ENCODE measurements around the gene DPEP3. TPM values are rescaled to one million over a fixed set of nuclear protein-coding genes. Genes with fewer than 3 reads are reported as not detected.
A peak's percentile ranks its signal among the peaks of the same experiment; 100 is the strongest.

DPEP3 gene
- total and polyA plus RNA-seq, 8 donors: not detected

- Histone ChIP-seq H3K27ac (peak overlapping the region in 1 of 5 donors; percentile 20), H3K27me3 (no peaks in the 10 kb centered on the region), H3K9me3 (no peaks in the 10 kb centered on the region), H3K4me3 (no peak overlapping the region), H3K36me3 (peaks cover 70 to 95% (median 89%) of the 10 kb centered on the region in 4 donors), H3K4me1 (peaks cover 20 to 51% (median 41%) of the 10 kb centered on the region in 4 donors)
- no peak for DNase-seq
- no peak for TF ChIP-seq POLR2A (IDR thresholded peaks at IDR 0.05)
- TF ChIP-seq POLR2AphosphoS5 (IDR thresholded peaks at IDR 0.05): no peak
- TF ChIP-seq CTCF (IDR thresholded peaks at IDR 0.05): no peak
- TF ChIP-seq EP300 (IDR thresholded peaks at IDR 0.05): no peak
- intact Hi-C loops (cut with DNase I; ENCODE audit: low total_unique reads): no loop called here
- 91 to 93% (median 93%) methylated on average over 23 to 28 of the region's 28 CpGs for WGBS, 5 donors
Measured at GRCh38 chr16:67946966-67947558, 33.2 kb downstream of the DPEP3 start.

- Histone ChIP-seq H3K27me3 (no peaks in the 10 kb centered on the region), H3K9me3 (no peaks in the 10 kb centered on the region), H3K4me3 (no peak overlapping the region), H3K4me1 (peaks cover 20 to 46% (median 41%) of the 10 kb centered on the region in 4 donors), H3K27ac (peak overlapping the region in 1 of 5 donors; percentile 76), H3K36me3 (peaks cover 61 to 94% (median 84%) of the 10 kb centered on the region in 4 donors)
- no peak for DNase-seq
- no peak for TF ChIP-seq POLR2AphosphoS5 (IDR thresholded peaks at IDR 0.05)
- TF ChIP-seq POLR2A (IDR thresholded peaks at IDR 0.05): no peak
- TF ChIP-seq CTCF (IDR thresholded peaks at IDR 0.05): no peak
- no peak for TF ChIP-seq EP300 (IDR thresholded peaks at IDR 0.05)
- intact Hi-C loops (cut with DNase I; ENCODE audit: low total_unique reads): no loop called here
- WGBS, 5 donors: 85 to 97% (median 93%) methylated on average over 9 to 20 of the region's 20 CpGs
Measured at GRCh38 chr16:67946128-67946569, 34.1 kb downstream of the DPEP3 start.

GRCh38 chr16:67945392-67945933 is 34.8 kb downstream of the DPEP3 start:
- Histone ChIP-seq H3K4me1 (peaks cover 20 to 46% (median 41%) of the 10 kb centered on the region in 4 donors), H3K4me3 (no peak overlapping the region), H3K9me3 (no peaks in the 10 kb centered on the region), H3K27me3 (no peaks in the 10 kb centered on the region), H3K27ac (peak overlapping the region in 2 of 5 donors; percentile 70 to 76), H3K36me3 (peaks cover 55 to 88% (median 79%) of the 10 kb centered on the region in 4 donors)
- WGBS, 5 donors: 79 to 95% (median 89%) methylated on average over 12 to 24 of the region's 24 CpGs
- TF ChIP-seq EP300 (IDR thresholded peaks at IDR 0.05): no peak
- no peak for TF ChIP-seq POLR2A (IDR thresholded peaks at IDR 0.05)
- no peak for TF ChIP-seq POLR2AphosphoS5 (IDR thresholded peaks at IDR 0.05)
- intact Hi-C loops (cut with DNase I; ENCODE audit: low total_unique reads): no loop called here
- DNase-seq: no peak

GRCh38 chr16:67944690-67945391 is 35.5 kb downstream of the DPEP3 start:
- WGBS, 5 donors: 86 to 93% (median 92%) methylated on average over 17 to 24 of the region's 24 CpGs
- peaks cover 51 to 88% (median 75%) of the 10 kb centered on the region in 4 donors for H3K36me3 ChIP-seq
- peak overlapping the region; percentile 5 to 82 (median 76) for H3K27ac ChIP-seq
- H3K9me3 ChIP-seq: no peaks in the 10 kb centered on the region
- intact Hi-C loops (cut with DNase I; ENCODE audit: low total_unique reads): no loop called here
- TF ChIP-seq POLR2AphosphoS5 (IDR thresholded peaks at IDR 0.05): no peak
- no peaks in the 10 kb centered on the region for H3K27me3 ChIP-seq
- peaks cover 25 to 52% (median 47%) of the 10 kb centered on the region in 4 donors for H3K4me1 ChIP-seq
- DNase-seq: no peak
- H3K4me3 ChIP-seq: no peak overlapping the region

All from stomach (tissue), 9 donors.